HG03354 (cell line): ENCODE measurements around the gene HRH2.
A peak's percentile ranks its signal among the peaks of the same experiment; 100 is the strongest.
"Not testable (repeated sequence)": the region's sequence is repeated elsewhere in the genome, so short reads cannot be mapped to it uniquely, and the experiment has no call there.

Experiments used
- ATAC-seq: cut with Tn5 transposase; IDR thresholded peaks from one replicate; pipeline ENCODE4 v1.9.1; 2021; ENCODE audit warnings: mild to moderate bottlenecking; ENCODE audit not compliant: unreplicated experiment, poor library complexity, severe bottlenecking

Gene HRH2

DNA sequence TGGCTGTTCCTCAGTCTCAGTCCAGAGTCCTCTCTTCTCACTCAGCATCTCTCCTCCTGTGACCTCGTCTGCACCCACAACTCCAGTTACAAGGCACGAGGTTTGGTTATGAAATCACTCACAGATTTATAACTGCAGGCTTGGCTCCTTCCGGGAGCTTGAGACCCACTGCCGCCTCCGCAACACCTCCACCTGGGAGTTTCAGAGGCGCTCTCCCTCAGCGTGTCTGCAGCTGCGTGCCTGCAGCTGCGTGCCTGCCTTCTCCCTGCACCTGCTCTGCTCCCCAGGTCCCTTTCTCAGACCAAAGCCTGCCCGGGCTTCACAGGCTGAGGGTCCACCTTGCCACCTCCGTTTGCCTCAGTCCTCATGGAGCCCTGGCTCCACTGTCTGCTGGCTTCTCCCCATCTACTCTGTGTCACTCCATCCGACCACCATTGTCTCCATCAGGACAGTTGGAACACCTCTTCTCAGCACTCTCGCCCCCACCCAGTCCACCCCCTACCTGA, 51.5 kb downstream of the HRH2 start:
- no peak for ATAC-seq

- ATAC-seq, result no peak
Measured at GRCh38 chr5:175710326-175710725, 52.5 kb downstream of the HRH2 start.

- no peak for ATAC-seq
Measured at GRCh38 chr5:175711031-175711430, 53.2 kb downstream of the HRH2 start.

DNA sequence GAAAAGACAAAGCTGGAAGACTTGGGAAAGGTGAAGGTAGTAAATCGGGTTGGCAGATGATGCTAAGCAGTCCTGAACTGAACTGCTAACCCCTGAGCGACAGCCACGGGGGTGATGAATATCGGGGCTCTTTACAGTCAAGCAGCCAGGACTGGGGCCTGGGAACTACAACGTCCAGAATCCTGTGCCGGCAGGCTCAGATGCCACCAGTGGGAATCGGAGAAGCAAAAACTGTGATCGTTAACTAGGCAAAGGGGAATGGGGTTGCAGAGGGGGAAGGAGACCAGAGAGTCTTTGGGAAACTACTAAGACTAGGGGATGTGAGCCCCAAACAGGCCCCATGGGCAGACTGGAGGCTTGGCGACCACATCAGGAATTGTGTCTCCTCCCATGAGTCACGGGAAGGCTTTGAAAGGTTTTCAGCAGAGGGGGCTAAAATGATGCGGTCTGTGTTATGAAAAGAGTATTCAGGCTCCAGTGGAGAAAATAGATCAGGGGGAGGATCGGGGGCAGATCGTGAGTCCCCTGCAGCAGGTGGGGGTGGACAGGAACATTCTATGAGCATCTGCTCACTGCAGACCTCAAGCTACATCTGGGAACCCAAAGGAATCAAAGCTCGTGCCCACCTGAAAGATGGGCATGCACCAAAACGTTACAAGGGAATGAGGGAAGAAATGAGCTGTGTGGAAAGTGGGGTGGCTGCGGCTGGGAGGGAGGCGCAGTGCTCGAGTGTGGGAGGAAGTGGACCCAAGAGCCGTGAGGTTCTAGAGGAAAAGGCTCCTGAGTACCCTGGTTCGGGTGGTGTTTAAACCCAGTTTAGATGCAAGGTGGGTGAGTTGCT, 53.8 kb downstream of the HRH2 start:
- ATAC-seq, result no peak

GRCh38 chr5:175712313-175712680, 54.4 kb downstream of the HRH2 start:
- no peak for ATAC-seq

DNA sequence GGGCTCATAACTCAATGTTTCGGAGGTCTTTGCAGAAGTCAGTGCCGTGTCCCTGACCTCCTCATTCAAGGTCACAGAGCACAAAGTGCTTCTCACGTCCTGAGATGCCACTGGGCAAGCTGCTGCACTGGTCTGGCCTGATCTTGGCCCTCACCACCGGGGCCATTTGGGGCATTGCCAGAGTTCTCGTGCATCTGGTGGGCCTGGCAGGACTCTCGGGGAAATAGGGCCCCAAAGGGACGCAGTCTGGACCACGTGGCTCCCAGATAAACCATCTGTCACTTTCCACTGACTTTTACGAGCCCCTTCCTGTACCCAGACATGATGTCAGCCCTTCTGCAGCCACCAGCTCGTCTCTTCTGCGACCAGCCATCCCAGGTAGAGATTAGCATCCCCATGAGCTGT, 54.8 kb downstream of the HRH2 start:
- no peak for ATAC-seq

DNA sequence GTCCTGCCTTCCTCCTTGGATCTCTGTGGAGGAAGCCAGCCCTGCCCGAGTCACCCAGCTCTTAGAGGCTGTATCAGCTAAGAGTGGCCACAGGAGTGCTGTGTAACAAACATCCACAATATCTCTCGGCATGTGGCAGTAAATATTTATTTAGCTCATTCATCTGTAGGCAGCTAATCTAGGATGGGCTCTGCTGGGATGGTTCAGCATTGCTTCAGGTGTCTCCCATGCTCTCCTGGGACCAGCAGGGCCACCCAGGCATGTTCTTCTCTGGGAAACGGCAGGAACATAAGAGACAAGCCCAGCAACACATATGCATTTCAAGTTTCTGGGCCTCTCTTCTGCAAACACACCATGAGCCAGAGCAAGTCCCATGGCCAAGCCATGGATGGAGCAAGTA, 56.1 kb downstream of the HRH2 start:
- no peak for ATAC-seq

DNA sequence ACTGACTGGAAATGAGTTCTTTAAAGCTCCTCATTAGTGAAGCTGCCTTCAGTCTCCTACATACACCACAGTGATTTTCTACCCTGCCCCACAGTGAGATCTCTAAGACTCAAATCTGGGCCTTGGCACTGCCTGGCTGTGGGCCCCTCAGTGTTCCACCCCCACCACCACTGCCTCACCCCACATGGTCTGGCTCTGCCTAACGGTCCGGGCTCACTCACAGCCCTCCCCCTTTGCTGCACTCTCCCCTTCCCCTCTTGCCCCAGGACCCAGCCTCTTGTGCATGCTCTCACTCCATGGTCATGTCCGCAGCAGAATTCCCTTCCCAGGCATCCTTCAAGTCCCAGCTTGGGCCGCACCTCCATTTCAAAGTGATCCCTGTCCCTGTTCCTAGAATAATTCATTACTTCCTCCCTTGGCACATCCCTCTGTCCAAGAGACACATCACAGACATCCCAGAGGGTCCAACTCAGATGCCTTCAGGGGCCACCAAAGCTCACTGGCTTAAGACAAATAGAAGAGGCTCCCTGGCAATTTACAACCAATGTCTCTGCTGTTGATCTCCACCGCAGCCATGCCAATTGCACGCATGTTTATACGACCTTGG, 56.7 kb downstream of the HRH2 start:
- no peak for ATAC-seq

GRCh38 chr5:175715627-175716522, 58.0 kb downstream of the HRH2 start:
- ATAC-seq, result no peak

DNA sequence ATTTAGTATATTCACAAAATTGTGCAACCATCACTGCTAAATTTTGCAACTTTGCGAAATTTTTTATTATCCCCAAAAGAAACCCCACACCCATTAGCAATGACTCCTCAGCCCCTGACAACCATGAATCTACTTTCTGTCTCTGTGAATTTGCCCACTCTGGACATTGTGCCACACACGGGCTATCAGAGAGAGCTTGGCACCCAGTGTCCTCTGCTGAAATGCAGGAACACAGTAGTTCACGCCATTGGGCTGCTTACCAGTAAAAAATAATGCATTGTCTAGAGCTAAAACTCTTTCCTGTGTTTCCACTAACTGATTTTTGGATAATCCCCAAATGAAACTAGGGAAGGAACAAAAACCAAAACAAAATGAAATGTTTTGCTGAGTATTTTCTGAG, 60.0 kb downstream of the HRH2 start:
- no peak for ATAC-seq

- ATAC-seq, result no peak
Measured at GRCh38 chr5:175718401-175719108, 60.7 kb downstream of the HRH2 start.

GRCh38 chr5:175719109-175719432, 61.2 kb downstream of the HRH2 start:
- not testable (repeated sequence) for ATAC-seq

- no peak for ATAC-seq
Measured at GRCh38 chr5:175724314-175725275, 66.7 kb downstream of the HRH2 start.

DNA sequence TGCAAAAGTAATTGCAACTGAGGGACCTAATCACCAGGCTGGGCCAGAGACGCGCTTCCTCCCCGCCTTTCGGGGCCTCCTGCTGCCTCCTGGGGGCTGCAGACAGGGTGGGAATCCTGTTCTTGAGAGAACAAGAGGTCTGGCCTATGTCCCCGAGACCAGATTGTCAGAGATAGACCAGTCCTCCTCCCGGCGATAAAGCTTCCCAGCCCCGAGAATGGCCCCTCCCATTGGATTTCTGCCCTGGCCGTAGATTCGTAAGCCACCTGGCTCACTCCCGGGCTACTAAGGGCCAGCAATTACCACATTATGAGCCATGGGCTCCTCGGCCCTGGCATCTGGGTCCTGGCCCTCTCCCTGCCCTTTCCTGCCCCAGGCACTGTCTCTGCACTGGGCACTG, 70.4 kb downstream of the HRH2 start:
- ATAC-seq, result no peak

GRCh38 chr5:175728885-175729828, 71.3 kb downstream of the HRH2 start:
- no peak for ATAC-seq

DNA sequence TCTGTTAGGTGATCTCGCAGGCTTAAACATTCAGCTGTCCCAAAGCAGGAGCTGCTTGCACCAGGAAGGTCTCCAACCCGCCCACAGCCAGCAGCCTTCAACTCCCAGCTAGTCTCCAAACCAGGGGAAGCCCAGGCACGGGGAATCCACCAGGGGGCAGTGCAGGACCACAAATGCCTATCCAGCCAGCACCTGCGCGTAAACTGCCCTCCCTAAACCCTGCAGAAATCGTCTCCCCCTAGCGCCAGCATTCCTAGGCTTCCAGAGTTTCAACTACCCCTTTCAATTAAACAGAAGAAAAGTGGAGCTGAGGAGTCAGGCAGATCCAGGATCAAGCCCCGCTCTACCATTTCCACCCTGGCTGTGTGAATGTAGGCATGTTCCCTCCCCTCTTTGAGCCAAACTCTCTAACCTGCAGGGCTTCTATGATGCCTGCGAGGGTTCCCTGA, 72.0 kb downstream of the HRH2 start:
- ATAC-seq, result peak; percentile 88

GRCh38 chr5:175731172-175731571, 73.3 kb downstream of the HRH2 start:
- ATAC-seq, result no peak
